K562 (cell line): Measurements from ENCODE around the gene SAPCD1. TPM values are rescaled to one million over a fixed set of nuclear protein-coding genes. Genes with fewer than 3 reads are reported as not detected.

ENCODE experiments used
- CBX3 ChIP-seq, 2 experiments: IDR thresholded peaks; 1 replicate in 1 of 2; 2 replicates in 1 of 2; pipeline ENCODE4 v1.6.1; 2012; ENCODE audit warnings: inconsistent platforms in 2 of 2, low read length in 2 of 2, borderline replicate concordance in 1 of 2, control low read depth in 1 of 2
- ETS2 ChIP-seq: IDR thresholded peaks from 2 replicates; pipeline ENCODE4 v1.6.1; 2016; ENCODE audit warnings: borderline replicate concordance, missing genetic modification characterization, mild to moderate bottlenecking, moderate library complexity, missing compliant biosample characterization; ENCODE audit not compliant: poor library complexity, severe bottlenecking
- SAFB2 ChIP-seq: fragments of 200-400 bp; formaldehyde crosslinking; IDR thresholded peaks from 2 replicates; pipeline ENCODE4 v1.6.1; 2018; ENCODE audit warnings: borderline replicate concordance, low read length, low read depth, moderate library complexity; ENCODE audit not compliant: severe bottlenecking
- SMARCA4 ChIP-seq: fragments of 450-650 bp; IDR thresholded peaks from 2 replicates; pipeline ENCODE4 v1.6.1; 2016
- ZBTB43 ChIP-seq: sonication (generic); formaldehyde crosslinking; IDR thresholded peaks from 2 replicates; pipeline ENCODE4 v1.8.0; 2023; ENCODE audit warnings: mild to moderate bottlenecking, missing genetic modification reagents
- ZNF311 ChIP-seq: fragments of 250-450 bp; sonication (Bioruptor Pico); IDR thresholded peaks from 2 replicates; pipeline ENCODE4 v1.4.0; 2020; ENCODE audit warnings: mild to moderate bottlenecking, moderate library complexity
- ZNF551 ChIP-seq: fragments of 250-450 bp; sonication (Bioruptor Pico); IDR thresholded peaks from 2 replicates; pipeline ENCODE4 v1.5.0; 2021; ENCODE audit warnings: mild to moderate bottlenecking, moderate library complexity
- polyA plus RNA-seq, 8 experiments: library from polyadenylated mRNA; depleted of rRNA in 4 of 8; stranded (reverse) in 5 of 8; unstranded in 3 of 8; fragments of >200 nt; fragmentation: Nextera tagmentation in 2 of 8; fragmentation: Illumina TruSeq in 1 of 8; extraction: Ambion mirVana in 2 of 8; extraction: Trizol in 1 of 8; gene quantifications; 2 replicates each; pipeline versions ENCODE4 v1.2.1 to v1.2.3, GENCODE V29; 2011 to 2014; ENCODE audit warnings: inconsistent platforms in 1 of 8, missing spikeins in 1 of 8
- total RNA-seq, 7 experiments: library from RNA; depleted of rRNA in 6 of 7; stranded (reverse); fragments of >200 nt in 6 of 7; fragmentation: Illumina TruSeq in 2 of 7; extraction: Trizol in 2 of 7; gene quantifications; 2 replicates each; pipeline versions ENCODE4 v1.2.1 to v1.2.3, GENCODE V29; 2011 to 2021; ENCODE audit warnings: low replicate concordance in 1 of 7
- TF ChIP-seq, protein P1 (sequence below): fragments of 450-650 bp; IDR thresholded peaks from 2 replicates; pipeline ENCODE4 v1.6.1; 2016; ENCODE audit warnings: missing biosample characterization, missing genetic modification characterization
- TF ChIP-seq, protein P2 (sequence below): fragments of 250-450 bp; sonication (Bioruptor Pico); IDR thresholded peaks from 2 replicates; pipeline ENCODE4 v1.5.0; 2022; ENCODE audit warnings: mild to moderate bottlenecking
- TF ChIP-seq, protein P3 (sequence below), 2 experiments: IDR thresholded peaks; 2 replicates each; pipeline ENCODE4 v1.6.1; 2012; ENCODE audit warnings: improper control_type of control experiment in 2 of 2, low read depth in 2 of 2, low read length in 2 of 2, borderline replicate concordance in 1 of 2

SAPCD1 gene
- total and polyA plus RNA-seq, 9 of the 15 experiments (the other 6 are each of a cell fraction or from before 2014, with no cell fraction given) = 2.6 to 30.2 (median 7.4) TPM

- TF ChIP-seq, protein P1, sequence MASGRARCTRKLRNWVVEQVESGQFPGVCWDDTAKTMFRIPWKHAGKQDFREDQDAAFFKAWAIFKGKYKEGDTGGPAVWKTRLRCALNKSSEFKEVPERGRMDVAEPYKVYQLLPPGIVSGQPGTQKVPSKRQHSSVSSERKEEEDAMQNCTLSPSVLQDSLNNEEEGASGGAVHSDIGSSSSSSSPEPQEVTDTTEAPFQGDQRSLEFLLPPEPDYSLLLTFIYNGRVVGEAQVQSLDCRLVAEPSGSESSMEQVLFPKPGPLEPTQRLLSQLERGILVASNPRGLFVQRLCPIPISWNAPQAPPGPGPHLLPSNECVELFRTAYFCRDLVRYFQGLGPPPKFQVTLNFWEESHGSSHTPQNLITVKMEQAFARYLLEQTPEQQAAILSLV (tag) = no peak
- TF ChIP-seq, protein P2, sequence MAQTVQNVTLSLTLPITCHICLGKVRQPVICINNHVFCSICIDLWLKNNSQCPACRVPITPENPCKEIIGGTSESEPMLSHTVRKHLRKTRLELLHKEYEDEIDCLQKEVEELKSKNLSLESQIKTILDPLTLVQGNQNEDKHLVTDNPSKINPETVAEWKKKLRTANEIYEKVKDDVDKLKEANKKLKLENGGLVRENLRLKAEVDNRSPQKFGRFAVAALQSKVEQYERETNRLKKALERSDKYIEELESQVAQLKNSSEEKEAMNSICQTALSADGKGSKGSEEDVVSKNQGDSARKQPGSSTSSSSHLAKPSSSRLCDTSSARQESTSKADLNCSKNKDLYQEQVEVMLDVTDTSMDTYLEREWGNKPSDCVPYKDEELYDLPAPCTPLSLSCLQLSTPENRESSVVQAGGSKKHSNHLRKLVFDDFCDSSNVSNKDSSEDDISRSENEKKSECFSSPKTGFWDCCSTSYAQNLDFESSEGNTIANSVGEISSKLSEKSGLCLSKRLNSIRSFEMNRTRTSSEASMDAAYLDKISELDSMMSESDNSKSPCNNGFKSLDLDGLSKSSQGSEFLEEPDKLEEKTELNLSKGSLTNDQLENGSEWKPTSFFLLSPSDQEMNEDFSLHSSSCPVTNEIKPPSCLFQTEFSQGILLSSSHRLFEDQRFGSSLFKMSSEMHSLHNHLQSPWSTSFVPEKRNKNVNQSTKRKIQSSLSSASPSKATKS (CRISPR knock-in tag) = no peak
- no peak for TF ChIP-seq ZNF311 (CRISPR knock-in tag)
- TF ChIP-seq, protein P3, sequence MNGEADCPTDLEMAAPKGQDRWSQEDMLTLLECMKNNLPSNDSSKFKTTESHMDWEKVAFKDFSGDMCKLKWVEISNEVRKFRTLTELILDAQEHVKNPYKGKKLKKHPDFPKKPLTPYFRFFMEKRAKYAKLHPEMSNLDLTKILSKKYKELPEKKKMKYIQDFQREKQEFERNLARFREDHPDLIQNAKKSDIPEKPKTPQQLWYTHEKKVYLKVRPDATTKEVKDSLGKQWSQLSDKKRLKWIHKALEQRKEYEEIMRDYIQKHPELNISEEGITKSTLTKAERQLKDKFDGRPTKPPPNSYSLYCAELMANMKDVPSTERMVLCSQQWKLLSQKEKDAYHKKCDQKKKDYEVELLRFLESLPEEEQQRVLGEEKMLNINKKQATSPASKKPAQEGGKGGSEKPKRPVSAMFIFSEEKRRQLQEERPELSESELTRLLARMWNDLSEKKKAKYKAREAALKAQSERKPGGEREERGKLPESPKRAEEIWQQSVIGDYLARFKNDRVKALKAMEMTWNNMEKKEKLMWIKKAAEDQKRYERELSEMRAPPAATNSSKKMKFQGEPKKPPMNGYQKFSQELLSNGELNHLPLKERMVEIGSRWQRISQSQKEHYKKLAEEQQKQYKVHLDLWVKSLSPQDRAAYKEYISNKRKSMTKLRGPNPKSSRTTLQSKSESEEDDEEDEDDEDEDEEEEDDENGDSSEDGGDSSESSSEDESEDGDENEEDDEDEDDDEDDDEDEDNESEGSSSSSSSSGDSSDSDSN (IDR thresholded peaks at IDR 0.05; ENCODE audit: borderline replicate concordance in 1 of 2, low read depth in 2 of 2, low read length in 2 of 2) = peak; percentile 59 to 73; a peak in 3 of 4 replicates
- no peak for TF ChIP-seq ZNF551 (CRISPR knock-in tag)
- TF ChIP-seq ZBTB43 = peak; percentile 89
- TF ChIP-seq SAFB2 = no peak
- no peak for TF ChIP-seq ETS2 (tag)
- TF ChIP-seq CBX3 (IDR thresholded peaks at IDR 0.05; ENCODE audit: borderline replicate concordance in 1 of 2, low read length in 2 of 2) = peak in 1 of 2 experiments; percentile 67; a peak in 2 of 3 replicates
- TF ChIP-seq SMARCA4 = peak; percentile 25; the same call in 1 of the 2 replicates
Measured at GRCh38 chr6:31806470-31807272, 44.2 kb downstream of the SAPCD1 start, which contains the start of gene LSM2 (continued).
